EH (cell line): Measurements from ENCODE around the gene ATXN7.
A peak's percentile ranks its signal among the peaks of the same experiment; 100 is the strongest.

ENCODE experiments used
- DNase-seq: peaks from one replicate; pipeline ENCODE4 v3.0.0-alpha.2; 2015; ENCODE audit warnings: low read depth

Gene ATXN7

GRCh38 chr3:63986831-63987230 lies 123.2 kb downstream of the ATXN7 start:
- DNase-seq = no peak

DNA sequence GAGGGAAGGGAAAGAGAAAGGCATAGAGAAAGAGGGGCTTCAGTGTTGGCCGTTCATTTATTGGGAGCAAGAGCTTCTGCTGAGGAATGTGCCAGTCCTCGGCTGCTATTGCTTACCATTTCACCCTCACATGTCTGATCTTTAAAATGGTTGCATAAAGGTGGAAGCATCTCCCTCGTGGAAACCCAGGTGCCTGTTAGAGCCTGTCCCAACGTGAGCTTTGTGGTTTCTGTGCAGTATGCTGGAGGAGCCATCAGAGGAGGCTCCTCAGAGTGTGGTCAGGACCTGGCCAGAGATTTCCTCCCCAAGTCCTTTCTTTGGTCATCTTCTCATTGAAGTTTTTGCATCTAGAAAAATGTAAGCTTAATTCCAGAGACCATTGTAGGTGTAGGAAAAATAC lies 125.3 kb downstream of the ATXN7 start:
- no peak for DNase-seq

GRCh38 chr3:63990204-63990603 lies 126.5 kb downstream of the ATXN7 start:
- no peak for DNase-seq

DNA sequence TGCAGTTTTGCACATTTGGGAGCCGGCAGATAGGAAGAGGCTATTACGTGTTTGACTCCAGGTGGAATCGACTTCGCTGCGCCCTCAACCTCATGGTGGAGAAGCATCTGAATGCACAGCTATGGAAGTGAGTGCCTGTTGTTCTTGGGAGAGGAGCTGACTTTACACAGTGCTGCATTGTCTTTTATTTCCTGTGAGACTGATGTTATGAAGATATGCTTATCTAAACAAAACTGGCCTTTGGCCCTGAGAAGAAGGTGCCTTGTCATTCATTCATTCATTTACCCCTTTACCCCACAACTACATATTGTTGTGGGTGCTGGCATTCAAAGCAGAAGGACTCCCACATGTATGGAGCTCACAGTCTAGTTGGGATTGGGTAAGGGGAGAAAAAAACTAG lies 127.1 kb downstream of the ATXN7 start:
- DNase-seq = no peak

- DNase-seq = no peak
Observed at GRCh38 chr3:63991666-63992065, 128.0 kb downstream of the ATXN7 start.

GRCh38 chr3:63992516-63993209 lies 129.0 kb downstream of the ATXN7 start:
- DNase-seq = no peak

GRCh38 chr3:63993653-63994079 lies 130.0 kb downstream of the ATXN7 start:
- DNase-seq = peak; percentile 80

DNA sequence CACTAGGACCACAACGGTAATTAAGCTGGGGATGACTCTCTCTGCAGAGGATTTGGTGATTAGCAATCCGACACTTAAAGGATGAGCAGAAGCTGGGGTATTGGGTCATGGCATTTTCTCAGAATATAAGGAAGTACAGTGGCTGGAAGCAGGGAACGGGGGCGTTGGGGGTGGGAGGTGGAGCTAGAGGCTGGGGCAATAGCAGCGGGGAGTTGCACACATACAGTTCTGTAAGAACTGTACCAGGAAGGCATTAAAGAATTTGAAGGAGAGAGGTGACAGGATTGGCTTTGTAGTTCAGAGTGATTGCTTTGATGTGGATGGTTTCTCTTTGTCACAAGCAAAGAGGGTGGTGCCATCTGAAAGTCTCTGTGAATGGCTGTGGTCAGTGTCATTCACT lies 131.4 kb downstream of the ATXN7 start:
- DNase-seq = no peak

- DNase-seq = no peak
Observed at GRCh38 chr3:63998852-63999754, 135.4 kb downstream of the ATXN7 start.

- peak; percentile 43 for DNase-seq
Observed at GRCh38 chr3:64000453-64001055, 136.9 kb downstream of the ATXN7 start.

- no peak for DNase-seq
Observed at GRCh38 chr3:64002233-64002632, 138.6 kb downstream of the ATXN7 start.

GRCh38 chr3:64003589-64003988 lies 139.9 kb downstream of the ATXN7 start:
- DNase-seq = no peak

- DNase-seq = no peak
Observed at GRCh38 chr3:64008017-64008416, 144.3 kb downstream of the ATXN7 start.

DNA sequence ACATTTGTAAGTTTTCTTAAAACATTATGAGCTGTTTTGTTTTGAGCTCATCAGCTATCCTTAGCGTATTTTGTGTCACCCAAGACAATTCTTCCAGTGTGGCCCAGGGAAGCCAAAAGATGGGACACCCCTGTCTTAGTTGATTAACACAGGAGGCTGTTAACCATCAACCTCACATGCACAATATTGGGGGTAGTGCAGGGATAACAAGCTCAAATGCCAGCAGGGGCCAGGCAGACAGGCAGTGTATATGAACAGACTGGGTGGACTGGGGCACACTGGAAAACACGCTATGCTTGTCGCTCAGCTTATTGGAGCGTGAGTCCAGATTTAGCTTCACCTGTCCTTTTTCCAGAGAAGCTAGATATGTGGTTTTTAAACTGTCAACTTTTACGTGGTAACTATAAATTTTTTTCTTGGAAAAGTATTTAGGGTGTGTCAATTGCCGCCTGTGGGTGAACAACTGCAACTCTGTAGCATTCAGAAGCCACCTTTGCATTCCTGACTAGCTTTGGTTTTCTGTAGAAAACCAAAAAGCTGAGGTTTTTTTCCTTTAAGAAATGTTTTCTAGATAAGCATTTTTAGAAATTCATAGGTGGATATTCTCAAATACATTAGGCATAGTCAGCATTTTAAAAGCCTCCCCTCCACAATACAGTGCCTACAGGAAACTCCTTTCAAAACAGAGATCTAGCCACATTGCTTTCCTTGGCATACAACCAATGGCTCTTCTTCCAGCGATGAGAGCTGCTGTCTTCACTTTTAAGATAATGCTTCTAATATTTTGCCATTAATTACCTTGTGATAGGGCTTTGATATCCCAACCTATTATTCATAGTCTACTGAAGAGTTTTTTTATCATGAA lies 145.1 kb downstream of the ATXN7 start:
- peak; percentile 55 for DNase-seq

- DNase-seq = no peak
Observed at GRCh38 chr3:64009528-64009927, 145.9 kb downstream of the ATXN7 start.

DNA sequence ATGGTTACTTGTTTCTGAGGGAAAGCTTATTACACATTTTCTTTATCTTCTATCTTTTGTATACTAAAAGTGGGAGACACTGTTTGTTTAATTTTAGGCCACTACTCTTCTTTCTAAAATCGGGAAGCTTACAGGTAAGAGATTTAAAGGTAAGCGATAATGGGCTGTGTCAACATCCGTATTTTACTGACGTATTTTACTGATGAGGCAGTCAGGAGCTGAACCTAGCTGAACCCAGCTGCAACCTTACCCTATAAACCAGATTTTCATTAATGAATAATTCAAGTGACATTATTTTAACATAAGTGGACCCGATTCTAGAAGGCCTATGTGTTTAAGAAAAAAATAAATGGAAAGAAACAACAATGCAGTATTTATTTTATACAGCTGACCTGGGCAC lies 146.5 kb downstream of the ATXN7 start:
- DNase-seq = no peak

GRCh38 chr3:64011685-64012084 lies 148.0 kb downstream of the ATXN7 start:
- DNase-seq = peak; percentile 56

DNA sequence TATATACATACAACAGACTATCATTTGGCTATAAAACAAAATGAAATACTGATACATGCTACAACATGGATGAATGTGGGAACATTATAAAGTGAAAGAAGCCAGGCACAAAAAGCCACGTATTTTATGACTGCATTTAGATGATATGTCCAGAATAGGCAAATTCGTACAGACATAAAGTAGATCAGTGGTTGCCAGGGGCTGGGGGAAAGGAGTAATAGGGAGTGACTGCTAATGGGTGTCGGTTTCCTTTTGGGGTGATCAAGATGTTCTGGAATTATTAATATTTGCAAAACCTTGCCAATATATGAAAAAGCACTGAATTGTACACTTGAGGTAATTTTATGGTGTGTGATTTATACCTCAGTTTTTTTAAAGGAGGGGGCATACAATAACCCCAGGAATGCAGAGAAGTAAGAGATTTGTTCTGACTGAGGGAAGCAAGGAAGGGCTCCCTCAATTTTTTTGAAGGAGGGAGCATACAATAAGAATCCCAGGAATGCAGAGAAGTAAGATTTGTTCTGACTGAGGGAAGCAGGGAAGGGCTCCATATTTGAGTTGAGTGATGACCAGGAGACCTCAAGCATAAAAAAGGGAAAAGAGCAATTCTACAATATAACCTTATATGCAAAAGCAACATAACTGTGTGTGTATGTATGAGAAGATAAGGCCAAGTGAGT lies 153.4 kb downstream of the ATXN7 start:
- DNase-seq = peak; percentile 20

GRCh38 chr3:64019271-64019670 lies 155.6 kb downstream of the ATXN7 start:
- no peak for DNase-seq

DNA sequence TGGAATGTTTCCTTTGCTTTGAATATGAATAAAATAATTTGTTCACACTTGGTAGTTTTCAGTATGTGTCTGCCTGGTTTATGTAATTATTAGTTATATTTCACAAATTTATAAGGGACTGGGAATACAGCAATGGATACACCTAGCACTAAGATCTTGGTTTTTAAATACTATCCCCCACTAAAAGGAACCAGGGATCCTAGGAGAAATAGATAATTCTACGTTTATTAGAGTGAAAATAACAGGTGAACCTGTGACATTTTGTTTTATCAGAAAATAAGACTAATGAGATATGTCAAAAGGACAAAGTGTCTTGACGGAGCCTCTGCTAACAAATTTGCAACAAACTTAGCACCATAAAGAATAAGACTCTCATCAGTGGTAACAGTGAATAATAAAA lies 156.2 kb downstream of the ATXN7 start:
- no peak for DNase-seq

- DNase-seq = no peak
Observed at GRCh38 chr3:64021922-64022321, 158.3 kb downstream of the ATXN7 start.
